GM21786 (cell line): ENCODE data around the gene PCBP3.
"Not testable (repeated sequence)": the region's sequence is repeated elsewhere in the genome, so short reads cannot be mapped to it uniquely, and the experiment has no call there.

Experiments used
- ATAC-seq: cut with Tn5 transposase; IDR thresholded peaks from one replicate; pipeline ENCODE4 v1.9.1; 2021; ENCODE audit not compliant: unreplicated experiment

Gene PCBP3

GRCh38 chr21:45669382-45669781, 25.9 kb downstream of the PCBP3 start:
- ATAC-seq: no peak

GRCh38 chr21:45670731-45671130, 27.2 kb downstream of the PCBP3 start:
- no peak for ATAC-seq

- not testable (repeated sequence) for ATAC-seq
Measured at GRCh38 chr21:45678790-45679189, 35.3 kb downstream of the PCBP3 start.

GRCh38 chr21:45680215-45680614, 36.7 kb downstream of the PCBP3 start:
- ATAC-seq: no peak

- ATAC-seq: no peak
Measured at GRCh38 chr21:45695086-45695485, 51.6 kb downstream of the PCBP3 start.

GRCh38 chr21:45698493-45699184, 55.1 kb downstream of the PCBP3 start:
- no peak for ATAC-seq

- ATAC-seq: no peak
Measured at GRCh38 chr21:45699251-45699942, 55.9 kb downstream of the PCBP3 start.

- ATAC-seq: no peak
Measured at GRCh38 chr21:45699966-45700365, 56.4 kb downstream of the PCBP3 start.

- ATAC-seq: no peak
Measured at GRCh38 chr21:45700461-45700860, 56.9 kb downstream of the PCBP3 start.

GRCh38 chr21:45704311-45705108, 61.0 kb downstream of the PCBP3 start:
- no peak for ATAC-seq

- no peak for ATAC-seq
Measured at GRCh38 chr21:45706299-45706698, 62.8 kb downstream of the PCBP3 start.

- ATAC-seq: no peak
Measured at GRCh38 chr21:45709173-45709572, 65.6 kb downstream of the PCBP3 start.

GRCh38 chr21:45709696-45710268, 66.3 kb downstream of the PCBP3 start:
- ATAC-seq: no peak

- ATAC-seq: not testable (repeated sequence)
Measured at GRCh38 chr21:45710306-45710705, 66.8 kb downstream of the PCBP3 start.

GRCh38 chr21:45713613-45714012, 70.1 kb downstream of the PCBP3 start:
- ATAC-seq: no peak

- no peak for ATAC-seq
Measured at GRCh38 chr21:45715441-45715840, 71.9 kb downstream of the PCBP3 start.

GRCh38 chr21:45718413-45718812, 74.9 kb downstream of the PCBP3 start:
- no peak for ATAC-seq

GRCh38 chr21:45719177-45719802, 75.8 kb downstream of the PCBP3 start:
- ATAC-seq: no peak

- not testable (repeated sequence) for ATAC-seq
Measured at GRCh38 chr21:45720204-45720603, 76.7 kb downstream of the PCBP3 start.

GRCh38 chr21:45721671-45722070, 78.1 kb downstream of the PCBP3 start:
- ATAC-seq: no peak
